Body of pancreas (tissue), 4 donors: ENCODE data around the gene EIF4EBP3.

ENCODE experiments used
- POLR2A ChIP-seq, 3 donors: fragments of 450-650 bp; IDR thresholded peaks; one replicate each; pipeline ENCODE4 v1.6.1; 2016; ENCODE audit warnings: antibody characterized with exemption in 3 of 3, mild to moderate bottlenecking in 2 of 3
- TF ChIP-seq, protein P1 (sequence below), 7 experiments: fragments of 450-650 bp in 4 of 7; fragments of 200-600 bp in 3 of 7; sonication (generic) in 3 of 7; IDR thresholded peaks; one replicate each; pipeline ENCODE4 v1.5.1; 2016 to 2019; ENCODE audit warnings: antibody characterized with exemption in 7 of 7

GRCh38 chr5:140557965-140558364, 10.5 kb downstream of the EIF4EBP3 start:
- TF ChIP-seq POLR2A (IDR thresholded peaks at IDR 0.05), result no peak
- TF ChIP-seq, protein P1, sequence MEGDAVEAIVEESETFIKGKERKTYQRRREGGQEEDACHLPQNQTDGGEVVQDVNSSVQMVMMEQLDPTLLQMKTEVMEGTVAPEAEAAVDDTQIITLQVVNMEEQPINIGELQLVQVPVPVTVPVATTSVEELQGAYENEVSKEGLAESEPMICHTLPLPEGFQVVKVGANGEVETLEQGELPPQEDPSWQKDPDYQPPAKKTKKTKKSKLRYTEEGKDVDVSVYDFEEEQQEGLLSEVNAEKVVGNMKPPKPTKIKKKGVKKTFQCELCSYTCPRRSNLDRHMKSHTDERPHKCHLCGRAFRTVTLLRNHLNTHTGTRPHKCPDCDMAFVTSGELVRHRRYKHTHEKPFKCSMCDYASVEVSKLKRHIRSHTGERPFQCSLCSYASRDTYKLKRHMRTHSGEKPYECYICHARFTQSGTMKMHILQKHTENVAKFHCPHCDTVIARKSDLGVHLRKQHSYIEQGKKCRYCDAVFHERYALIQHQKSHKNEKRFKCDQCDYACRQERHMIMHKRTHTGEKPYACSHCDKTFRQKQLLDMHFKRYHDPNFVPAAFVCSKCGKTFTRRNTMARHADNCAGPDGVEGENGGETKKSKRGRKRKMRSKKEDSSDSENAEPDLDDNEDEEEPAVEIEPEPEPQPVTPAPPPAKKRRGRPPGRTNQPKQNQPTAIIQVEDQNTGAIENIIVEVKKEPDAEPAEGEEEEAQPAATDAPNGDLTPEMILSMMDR (IDR thresholded peaks at IDR 0.05), result no peak
